ENCODE data around the gene SIAE.

The SIAE gene

GRCh38 chr11:124661553-124661952 is 12.0 kb downstream of the SIAE start:
- DNase-seq, result no peak

GRCh38 chr11:124658986-124659385 is 14.6 kb downstream of the SIAE start:
- DNase-seq, result no peak

GRCh38 chr11:124658501-124658900 is 15.0 kb downstream of the SIAE start:
- no peak for DNase-seq

- DNase-seq, result no peak
These were observed 15.6 kb downstream of the SIAE start for GRCh38 chr11:124657904-124658303.

GRCh38 chr11:124656774-124657630 is 16.5 kb downstream of the SIAE start:
- peak; percentile 8 for DNase-seq

GRCh38 chr11:124648610-124649009 is 24.9 kb downstream of the SIAE start:
- no peak for DNase-seq

- DNase-seq, result no peak
These were observed 27.4 kb downstream of the SIAE start for GRCh38 chr11:124646148-124646547.

- DNase-seq, result peak; percentile 84
These were observed 28.9 kb downstream of the SIAE start for GRCh38 chr11:124644426-124645280.

- DNase-seq, result no peak
These were observed 29.7 kb downstream of the SIAE start for GRCh38 chr11:124643605-124644425.

GRCh38 chr11:124643042-124643604 is 30.4 kb downstream of the SIAE start:
- DNase-seq, result no peak

- DNase-seq, result no peak
These were observed 30.9 kb downstream of the SIAE start for GRCh38 chr11:124642628-124643027.

- DNase-seq, result peak; percentile 15
These were observed 32.9 kb downstream of the SIAE start for GRCh38 chr11:124640666-124641065.

GRCh38 chr11:124639186-124639585 is 34.4 kb downstream of the SIAE start:
- no peak for DNase-seq

- DNase-seq, result no peak
These were observed 35.0 kb downstream of the SIAE start for GRCh38 chr11:124638500-124638899.

- DNase-seq, result no peak
These were observed 37.6 kb downstream of the SIAE start for GRCh38 chr11:124635932-124636331.

GRCh38 chr11:124633355-124633754 is 40.2 kb downstream of the SIAE start:
- DNase-seq, result peak; percentile 28

- no peak for DNase-seq
These were observed 43.6 kb downstream of the SIAE start for GRCh38 chr11:124629961-124630360.

- DNase-seq, result no peak
These were observed 46.0 kb downstream of the SIAE start for GRCh38 chr11:124627546-124627945.

- DNase-seq, result no peak
These were observed 47.9 kb downstream of the SIAE start for GRCh38 chr11:124625504-124626168.

- DNase-seq, result no peak
These were observed 49.5 kb downstream of the SIAE start for GRCh38 chr11:124623861-124624525.
